Thymus (tissue), 11 donors: ENCODE results near the gene ARHGAP19. TPM values are rescaled to one million over a fixed set of nuclear protein-coding genes. Genes with fewer than 3 reads are reported as not detected.

ENCODE experiments used
- DNase-seq, 9 donors: peaks; one replicate each; pipeline ENCODE4 v3.0.0-alpha.2; 2013; ENCODE audit warnings: low spot score in 9 of 9, low read depth in 6 of 9, missing footprints in 1 of 9
- H3K27ac ChIP-seq, 2 donors: one replicate each; pipeline ENCODE4 v1.5.1; 2013; ENCODE audit warnings: control low read depth in 1 of 2, low read depth in 1 of 2, low read length in 1 of 2, mild to moderate bottlenecking in 1 of 2, moderate library complexity in 1 of 2
- H3K27me3 ChIP-seq, 2 donors: one replicate each; pipeline ENCODE4 v1.5.1; 2013; ENCODE audit warnings: low read length in 1 of 2; ENCODE audit not compliant: control insufficient read depth in 2 of 2, insufficient read depth in 1 of 2
- H3K36me3 ChIP-seq, 2 donors: one replicate each; pipeline ENCODE4 v1.5.1; 2013; ENCODE audit warnings: low read length in 1 of 2, mild to moderate bottlenecking in 1 of 2, moderate library complexity in 1 of 2; ENCODE audit not compliant: control insufficient read depth in 2 of 2, insufficient read depth in 2 of 2
- H3K4me1 ChIP-seq, 2 donors: one replicate each; pipeline ENCODE4 v1.5.1; 2013; ENCODE audit warnings: low read length in 2 of 2; ENCODE audit not compliant: control insufficient read depth in 2 of 2, insufficient read depth in 2 of 2
- H3K4me3 ChIP-seq, 2 donors: one replicate each; pipeline ENCODE4 v1.5.1; 2013; ENCODE audit warnings: low read length in 2 of 2, control low read depth in 1 of 2, mild to moderate bottlenecking in 1 of 2
- H3K9me3 ChIP-seq, 2 donors: one replicate each; pipeline ENCODE4 v1.5.1; 2013; ENCODE audit warnings: low read length in 1 of 2, mild to moderate bottlenecking in 1 of 2; ENCODE audit not compliant: control insufficient read depth in 2 of 2, insufficient read depth in 1 of 2
- WGBS: extraction: QIAGEN DNeasy Blood & Tissue Kit; methylation state at CpG from one replicate; pipeline ENCODE4 v1.1.7; 2013; 5-methylcytosine and 5-hydroxymethylcytosine counted together
- polyA plus RNA-seq: library from polyadenylated mRNA; stranded (reverse); fragments of 200-250 nt; gene quantifications from one replicate; pipeline ENCODE4 v1.2.3, GENCODE V29; 2013
- total RNA-seq: library from RNA; stranded (reverse); fragments of 120-200 nt; gene quantifications from one replicate; pipeline ENCODE4 v1.2.4, GENCODE V29; 2013
- donor health status: healthy.

The ARHGAP19 gene
- total and polyA plus RNA-seq, 2 donors = 5.8 to 18.2 TPM

- 92% methylated on average over 1 of the region's 1 CpG for WGBS
Observed at GRCh38 chr10:97234400-97234799, 58.0 kb downstream of the ARHGAP19 start.

GRCh38 chr10:97230146-97230545 is 62.3 kb downstream of the ARHGAP19 start:
- Histone ChIP-seq H3K4me1 (peaks cover 0 to 3% of the 10 kb centered on the region in 2 donors), H3K4me3 (no peak overlapping the region), H3K27ac (peak overlapping the region in 1 of 2 donors; percentile 12), H3K27me3 (no peaks in the 10 kb centered on the region), H3K9me3 (no peaks in the 10 kb centered on the region), H3K36me3 (peaks cover 23 to 63% of the 10 kb centered on the region in 2 donors)
- DNase-seq = peak in 5 of 9 donors; percentile 10 to 56 (median 21)
- 81% methylated on average over 1 of the region's 1 CpG for WGBS

More at GRCh38 chr10:97234400-97234799, 58.0 kb downstream of the ARHGAP19 start:
- H3K4me1 ChIP-seq = peaks cover 0 to 3% of the 10 kb centered on the region in 2 donors
- no peaks in the 10 kb centered on the region for H3K27me3 ChIP-seq
- peak in 8 of 9 donors; percentile 21 to 67 (median 33) for DNase-seq
- no peak overlapping the region for H3K4me3 ChIP-seq
- H3K36me3 ChIP-seq = peaks cover 23 to 42% of the 10 kb centered on the region in 2 donors
- no peaks in the 10 kb centered on the region for H3K9me3 ChIP-seq
- no peak overlapping the region for H3K27ac ChIP-seq

- no peak overlapping the region for H3K27ac ChIP-seq
- H3K4me3 ChIP-seq = no peak overlapping the region
- H3K36me3 ChIP-seq = peaks cover 19 to 66% of the 10 kb centered on the region in 2 donors
- H3K4me1 ChIP-seq = peaks cover 0 to 3% of the 10 kb centered on the region in 2 donors
- no peaks in the 10 kb centered on the region for H3K27me3 ChIP-seq
- no peaks in the 10 kb centered on the region for H3K9me3 ChIP-seq
- no peak for DNase-seq
- 100% methylated on average over 1 of the region's 1 CpG for WGBS
Observed at GRCh38 chr10:97229322-97230015, 63.0 kb downstream of the ARHGAP19 start.

GRCh38 chr10:97228775-97229157 is 63.7 kb downstream of the ARHGAP19 start:
- Histone ChIP-seq H3K27me3 (no peaks in the 10 kb centered on the region), H3K9me3 (no peaks in the 10 kb centered on the region), H3K36me3 (peaks cover 19 to 69% of the 10 kb centered on the region in 2 donors), H3K4me3 (no peak overlapping the region), H3K4me1 (peaks cover 0 to 3% of the 10 kb centered on the region in 2 donors), H3K27ac (no peak overlapping the region)
- no peak for DNase-seq
- 98% methylated on average over 1 of the region's 1 CpG for WGBS

- DNase-seq = no peak
- Histone ChIP-seq H3K36me3 (peaks cover 21 to 70% of the 10 kb centered on the region in 2 donors), H3K4me3 (no peak overlapping the region), H3K27me3 (no peaks in the 10 kb centered on the region), H3K9me3 (no peaks in the 10 kb centered on the region), H3K27ac (no peak overlapping the region), H3K4me1 (peaks cover 0 to 3% of the 10 kb centered on the region in 2 donors)
- WGBS = 98% methylated on average over 3 of the region's 3 CpGs
Observed at GRCh38 chr10:97228130-97228774, 64.2 kb downstream of the ARHGAP19 start.

- no peaks in the 10 kb centered on the region for H3K9me3 ChIP-seq
- H3K27me3 ChIP-seq = no peaks in the 10 kb centered on the region
- peaks cover 32 to 71% of the 10 kb centered on the region in 2 donors for H3K36me3 ChIP-seq
- no peak for DNase-seq
- H3K27ac ChIP-seq = no peak overlapping the region
- WGBS = 97% methylated on average over 4 of the region's 4 CpGs
- H3K4me1 ChIP-seq = peaks cover 0 to 3% of the 10 kb centered on the region in 2 donors
- H3K4me3 ChIP-seq = no peak overlapping the region
Observed at GRCh38 chr10:97226398-97226797, 66.0 kb downstream of the ARHGAP19 start.

GRCh38 chr10:97224483-97225435 is 67.7 kb downstream of the ARHGAP19 start:
- no peak overlapping the region for H3K4me3 ChIP-seq
- DNase-seq = no peak
- peaks cover 28 to 71% of the 10 kb centered on the region in 2 donors for H3K36me3 ChIP-seq
- H3K27me3 ChIP-seq = no peaks in the 10 kb centered on the region
- no peaks in the 10 kb centered on the region for H3K9me3 ChIP-seq
- 91% methylated on average over 4 of the region's 4 CpGs for WGBS
- H3K4me1 ChIP-seq = no peaks in the 10 kb centered on the region
- no peak overlapping the region for H3K27ac ChIP-seq

GRCh38 chr10:97222326-97222961 is 70.0 kb downstream of the ARHGAP19 start:
- H3K36me3 ChIP-seq = peaks cover 21 to 54% of the 10 kb centered on the region in 2 donors
- WGBS = 96% methylated on average over 6 of the region's 6 CpGs
- no peak overlapping the region for H3K4me3 ChIP-seq
- H3K27ac ChIP-seq = no peak overlapping the region
- H3K9me3 ChIP-seq = no peaks in the 10 kb centered on the region
- no peak for DNase-seq
- H3K4me1 ChIP-seq = no peaks in the 10 kb centered on the region
- no peaks in the 10 kb centered on the region for H3K27me3 ChIP-seq
